ENCODE results near the gene HOXD1.

HOXD1 gene

GRCh38 chr2:176145085-176145969 lies 43.1 kb upstream of the HOXD1 start:
- no peak for TF ChIP-seq CTCF (IDR thresholded peaks at IDR 0.05)
- Mint-ChIP-seq H3K9me3 (no peaks in the 10 kb centered on the region), H3K36me3 (ENCODE audit: low read depth) (peaks cover 66% of the 10 kb centered on the region), H3K4me1 (peaks cover 71% of the 10 kb centered on the region), H3K27me3 (ENCODE audit: low read depth, poor library complexity) (peaks cover 2% of the 10 kb centered on the region), H3K27ac (peak overlapping the region; percentile 97), H3K4me3 (peak overlapping the region; percentile 100)
- no peak for DNase-seq

GRCh38 chr2:176146101-176146500 lies 42.4 kb upstream of the HOXD1 start:
- no peaks in the 10 kb centered on the region for H3K9me3 Mint-ChIP-seq

GRCh38 chr2:176146645-176147044 lies 41.8 kb upstream of the HOXD1 start:
- H3K9me3 Mint-ChIP-seq: no peaks in the 10 kb centered on the region
- H3K36me3 Mint-ChIP-seq (ENCODE audit: low read depth): peaks cover 70% of the 10 kb centered on the region
- peak overlapping the region; percentile 100 for H3K4me3 Mint-ChIP-seq
- TF ChIP-seq CTCF (IDR thresholded peaks at IDR 0.05): no peak
- DNase-seq: no peak
- peak overlapping the region; percentile 97 for H3K27ac Mint-ChIP-seq
- peaks cover 73% of the 10 kb centered on the region for H3K4me1 Mint-ChIP-seq
- H3K27me3 Mint-ChIP-seq (ENCODE audit: low read depth, poor library complexity): peaks cover under 1% of the 10 kb centered on the region

More at GRCh38 chr2:176146101-176146500, 42.4 kb upstream of the HOXD1 start:
- no peak for TF ChIP-seq CTCF (IDR thresholded peaks at IDR 0.05)
- H3K4me1 Mint-ChIP-seq: peaks cover 75% of the 10 kb centered on the region
- peak overlapping the region; percentile 100 for H3K4me3 Mint-ChIP-seq
- DNase-seq: no peak
- peaks cover 2% of the 10 kb centered on the region for H3K27me3 Mint-ChIP-seq (ENCODE audit: low read depth, poor library complexity)
- peak overlapping the region; percentile 97 for H3K27ac Mint-ChIP-seq
- peaks cover 71% of the 10 kb centered on the region for H3K36me3 Mint-ChIP-seq (ENCODE audit: low read depth)

GRCh38 chr2:176147210-176147799 lies 41.2 kb upstream of the HOXD1 start:
- H3K9me3 Mint-ChIP-seq: no peaks in the 10 kb centered on the region
- H3K4me1 Mint-ChIP-seq: peaks cover 67% of the 10 kb centered on the region
- peak overlapping the region; percentile 97 for H3K27ac Mint-ChIP-seq
- no peak for DNase-seq
- H3K4me3 Mint-ChIP-seq: peak overlapping the region; percentile 100
- no peaks in the 10 kb centered on the region for H3K27me3 Mint-ChIP-seq (ENCODE audit: low read depth, poor library complexity)
- peaks cover 70% of the 10 kb centered on the region for H3K36me3 Mint-ChIP-seq (ENCODE audit: low read depth)
- TF ChIP-seq CTCF (IDR thresholded peaks at IDR 0.05): no peak

GRCh38 chr2:176147800-176148496 lies 40.5 kb upstream of the HOXD1 start:
- Mint-ChIP-seq H3K27ac (peak overlapping the region; percentile 95), H3K27me3 (ENCODE audit: low read depth, poor library complexity) (no peaks in the 10 kb centered on the region), H3K36me3 (ENCODE audit: low read depth) (peaks cover 73% of the 10 kb centered on the region), H3K4me3 (peak overlapping the region; percentile 100), H3K4me1 (peaks cover 66% of the 10 kb centered on the region), H3K9me3 (no peaks in the 10 kb centered on the region)
- DNase-seq: no peak
- TF ChIP-seq CTCF (IDR thresholded peaks at IDR 0.05): no peak

Measured in nephron progenitor cell (in vitro differentiated cells).